Middle frontal gyrus (tissue), 1 donor: ENCODE results near the gene CPNE4.

ENCODE experiments used
- DNase-seq: peaks from one replicate; pipeline ENCODE4 v3.0.0-alpha.2; 2015; ENCODE audit warnings: low spot score; ENCODE audit errors: extremely low spot score

The CPNE4 gene

DNA sequence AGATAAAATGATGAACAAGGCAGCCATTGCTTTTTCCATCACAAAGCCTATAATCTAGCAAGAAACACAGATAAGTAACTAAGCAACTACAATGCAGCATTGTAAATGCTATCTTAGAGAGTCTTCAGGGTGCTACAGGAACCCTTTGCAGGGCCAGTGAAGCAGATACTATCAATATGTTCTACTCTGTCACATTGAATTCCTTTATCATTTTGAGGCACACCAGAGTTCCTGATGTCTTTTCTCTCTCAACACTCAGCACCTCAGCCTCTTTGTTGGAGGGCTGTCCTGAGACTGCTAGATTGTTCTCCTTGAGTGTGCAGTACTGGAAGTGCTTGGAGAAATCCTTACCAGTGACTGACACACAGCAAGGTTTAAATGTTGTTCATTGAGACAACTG is 424.6 kb downstream of the CPNE4 start:
- DNase-seq: no peak

DNA sequence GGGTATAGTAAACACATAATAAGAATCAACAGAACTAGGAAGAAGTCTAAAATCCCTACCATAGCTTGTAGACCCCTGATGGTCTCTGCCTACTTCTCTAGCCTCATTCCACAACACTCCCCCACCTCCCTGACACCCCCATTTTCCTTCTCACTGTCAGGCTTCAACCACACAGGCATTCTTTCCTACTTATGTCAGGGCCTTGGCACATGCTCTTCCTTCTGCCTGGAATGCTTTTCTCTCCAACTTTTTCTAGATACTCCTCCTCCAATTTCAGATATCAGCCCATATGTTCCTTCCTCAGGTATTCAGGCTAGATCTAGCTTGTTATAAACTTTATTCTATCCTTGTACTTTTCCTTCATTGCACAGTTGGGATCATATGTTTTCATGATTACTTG is 426.1 kb downstream of the CPNE4 start:
- DNase-seq: no peak

DNA sequence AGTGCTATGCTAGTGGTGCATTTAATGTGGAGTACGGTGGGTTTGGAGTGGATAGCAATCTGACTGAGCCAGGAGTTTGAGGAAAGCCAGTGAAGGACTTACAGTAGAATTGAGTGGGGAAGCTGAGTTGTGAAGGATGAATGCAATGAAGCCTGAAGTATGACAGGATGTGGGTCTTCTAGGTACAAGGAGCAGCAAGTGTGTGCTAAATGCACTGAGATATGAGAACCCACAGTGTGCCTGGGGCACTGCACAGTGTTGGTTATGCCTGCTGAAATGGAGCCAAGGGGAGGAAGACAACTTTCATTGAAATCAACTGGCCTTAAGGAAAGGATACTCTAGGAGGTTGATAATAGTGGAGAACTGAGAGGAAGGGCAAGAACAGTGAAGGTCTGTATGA is 426.5 kb downstream of the CPNE4 start:
- no peak for DNase-seq

DNA sequence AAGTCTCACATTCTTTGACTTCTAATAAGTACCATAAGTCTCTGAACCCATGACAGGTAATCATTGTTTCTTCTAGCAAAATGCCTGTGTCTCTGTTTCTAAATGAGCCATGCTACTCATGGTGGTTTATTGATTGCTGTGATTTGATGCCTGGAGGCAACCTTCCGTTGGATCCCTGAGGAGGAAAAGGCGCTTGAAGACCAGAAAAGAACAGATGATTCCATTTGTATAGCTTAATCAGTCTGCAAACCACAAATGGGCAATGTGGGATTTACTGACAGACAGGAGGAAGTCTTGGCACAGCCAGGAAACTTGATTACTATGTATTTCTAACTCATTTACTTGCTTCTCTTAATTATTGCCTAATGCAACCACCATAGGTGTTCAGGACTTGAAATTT is 428.9 kb downstream of the CPNE4 start:
- no peak for DNase-seq

DNA sequence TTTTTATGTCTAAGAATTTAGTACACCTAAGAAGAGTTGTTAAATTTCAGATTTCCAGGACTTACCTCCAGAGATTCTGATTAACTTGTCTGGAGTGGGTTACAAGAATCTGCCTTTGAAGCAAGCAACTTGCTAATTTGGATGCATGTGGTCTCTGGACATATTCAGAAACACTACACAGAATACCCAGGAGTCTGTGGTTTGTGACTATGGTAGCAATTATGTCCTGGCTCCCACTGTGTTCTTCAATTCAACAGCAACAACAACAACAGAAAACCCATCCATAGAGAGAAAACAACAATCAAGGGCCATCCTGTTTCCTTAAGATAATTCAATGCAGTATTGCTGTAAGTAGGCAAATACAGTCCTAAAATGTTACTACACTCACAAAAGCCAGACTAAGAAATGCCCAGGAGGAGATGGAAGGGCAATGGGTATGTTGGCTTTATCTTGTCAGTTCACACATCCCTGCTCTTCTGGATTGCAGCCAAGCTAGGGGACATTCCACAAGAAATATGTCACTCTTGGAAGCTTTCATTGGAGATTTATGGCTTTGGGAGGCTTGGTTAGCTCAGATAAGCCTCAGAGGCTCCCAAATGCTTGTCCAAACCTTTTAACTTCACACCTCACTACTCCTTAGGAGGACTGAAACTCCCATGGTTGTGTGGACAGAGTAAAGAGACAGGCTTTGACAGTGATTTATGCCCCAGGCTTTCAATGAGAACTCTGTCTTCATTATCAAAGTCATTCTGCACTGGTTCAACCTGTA is 432.6 kb downstream of the CPNE4 start:
- DNase-seq: no peak

DNA sequence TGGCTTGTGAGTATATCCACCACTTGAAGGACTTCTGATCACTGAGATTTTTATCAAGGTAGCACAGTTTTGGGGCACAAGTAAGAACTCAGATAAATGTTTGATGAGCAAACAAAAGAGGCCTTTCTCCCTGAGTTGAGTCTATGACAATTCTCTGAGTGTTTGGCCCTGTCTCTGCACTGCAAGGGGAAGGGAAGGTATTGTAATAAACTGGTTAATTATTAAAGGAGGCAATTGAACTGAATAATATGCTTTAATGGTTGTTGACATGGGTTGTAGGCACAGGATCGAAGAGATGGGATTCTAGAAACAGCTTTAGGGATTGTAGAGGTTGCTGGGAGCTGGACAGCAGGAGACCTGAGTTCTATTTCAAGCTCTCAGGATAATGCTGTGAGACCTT is 437.0 kb downstream of the CPNE4 start:
- DNase-seq: no peak

DNA sequence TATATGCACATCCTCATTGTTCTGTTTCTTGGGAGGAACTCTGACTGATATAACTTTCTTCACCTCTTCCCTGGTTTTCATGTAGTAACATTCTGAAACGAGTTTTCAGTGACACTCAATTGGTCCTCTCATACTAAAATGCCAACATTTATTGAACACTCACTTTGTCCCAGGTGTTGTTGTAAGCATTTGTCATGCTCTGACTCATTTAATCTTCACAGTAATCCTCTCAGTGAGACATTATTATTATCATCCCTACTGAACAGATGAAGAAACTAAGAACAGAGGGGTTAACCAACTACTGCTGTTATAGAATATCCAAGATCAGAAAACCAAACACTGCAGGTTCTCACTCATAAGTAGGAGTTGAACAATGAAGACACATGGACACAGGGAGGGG is 437.9 kb downstream of the CPNE4 start:
- no peak for DNase-seq

DNA sequence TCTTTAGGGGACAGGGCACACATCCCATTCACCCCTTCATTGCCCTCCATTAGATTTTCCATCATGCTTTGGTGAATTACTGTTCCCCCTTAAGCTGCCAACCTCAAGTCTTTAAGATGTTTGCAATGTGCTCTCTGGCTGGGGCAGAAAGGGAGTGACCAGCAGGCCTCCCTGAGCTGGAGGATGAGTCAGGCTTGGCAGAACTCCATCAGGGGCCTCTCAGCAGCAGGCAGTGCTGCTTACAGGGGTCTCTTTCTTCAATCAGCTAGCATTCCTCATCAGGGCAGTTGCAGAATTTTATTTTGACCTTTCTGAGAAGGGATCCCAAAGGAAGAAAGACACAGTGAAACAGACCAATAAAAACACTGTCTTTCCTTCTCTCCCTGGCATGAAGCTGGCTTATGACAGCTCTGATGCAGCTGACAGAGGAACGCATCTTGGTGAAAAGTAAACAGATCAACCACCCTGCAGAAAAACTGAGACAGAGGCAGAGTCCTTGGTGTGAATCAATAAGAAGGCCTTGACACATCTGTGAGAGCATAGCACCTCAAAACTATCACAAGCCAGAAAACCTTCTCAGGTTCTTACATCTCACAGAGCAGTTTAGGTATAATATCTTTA is 443.3 kb downstream of the CPNE4 start:
- no peak for DNase-seq

DNA sequence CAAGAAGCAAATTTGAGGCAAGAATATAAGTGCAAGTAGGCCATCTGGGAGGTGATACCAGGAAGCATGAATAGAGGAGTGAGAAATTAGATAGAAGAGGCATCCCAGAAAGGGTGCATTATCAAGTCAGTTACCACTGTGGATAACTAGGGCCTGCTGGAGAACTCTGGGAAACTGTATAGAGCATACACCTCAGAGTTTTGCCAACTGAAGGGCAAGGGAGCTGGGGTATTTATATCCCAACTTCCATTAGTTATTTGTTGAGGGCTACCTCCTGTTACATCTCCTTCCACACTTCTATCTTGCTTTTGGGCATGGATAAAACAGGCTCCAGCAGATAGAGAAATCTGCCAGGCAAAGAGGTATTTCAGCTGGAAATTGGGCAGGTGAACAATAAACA is 448.5 kb downstream of the CPNE4 start:
- no peak for DNase-seq

DNA sequence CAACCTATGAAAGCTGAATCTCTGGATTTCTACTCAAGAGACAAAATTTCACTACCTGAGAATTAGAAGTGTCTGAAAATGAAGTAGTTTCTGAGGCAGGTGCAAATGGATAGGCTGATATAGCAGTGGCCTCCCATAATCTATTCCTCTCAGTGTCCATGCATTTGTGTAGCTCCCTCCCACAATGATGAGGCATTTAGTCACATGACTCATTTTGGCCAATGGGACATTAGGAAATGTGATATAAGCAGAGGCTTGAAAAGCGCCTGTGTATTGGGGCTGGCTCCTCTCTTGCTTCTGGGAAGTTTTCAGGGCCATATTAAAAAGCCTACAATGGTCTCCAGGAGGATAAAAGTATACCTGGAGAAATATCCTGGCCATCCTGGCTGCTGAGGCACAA is 452.4 kb downstream of the CPNE4 start:
- DNase-seq: no peak

DNA sequence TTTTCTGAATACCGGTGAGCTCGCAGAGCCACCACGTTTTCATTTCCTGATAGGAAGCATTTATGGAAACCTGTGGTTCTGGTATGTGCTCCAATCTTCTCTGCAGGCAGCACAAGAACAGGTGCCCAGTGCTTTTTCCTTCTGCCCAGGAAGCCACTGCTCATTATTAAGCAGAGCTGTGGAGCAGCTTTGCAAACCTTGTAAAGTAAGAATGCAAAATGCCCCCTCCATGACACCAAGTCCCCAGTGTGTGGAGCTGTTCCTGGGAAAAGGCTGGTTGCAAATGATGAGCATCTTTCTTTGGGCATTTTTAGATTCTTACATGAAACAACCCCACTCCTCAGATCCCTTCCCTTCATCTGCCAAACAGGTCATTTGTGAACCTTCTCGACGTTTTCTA is 466.4 kb downstream of the CPNE4 start:
- DNase-seq: no peak

DNA sequence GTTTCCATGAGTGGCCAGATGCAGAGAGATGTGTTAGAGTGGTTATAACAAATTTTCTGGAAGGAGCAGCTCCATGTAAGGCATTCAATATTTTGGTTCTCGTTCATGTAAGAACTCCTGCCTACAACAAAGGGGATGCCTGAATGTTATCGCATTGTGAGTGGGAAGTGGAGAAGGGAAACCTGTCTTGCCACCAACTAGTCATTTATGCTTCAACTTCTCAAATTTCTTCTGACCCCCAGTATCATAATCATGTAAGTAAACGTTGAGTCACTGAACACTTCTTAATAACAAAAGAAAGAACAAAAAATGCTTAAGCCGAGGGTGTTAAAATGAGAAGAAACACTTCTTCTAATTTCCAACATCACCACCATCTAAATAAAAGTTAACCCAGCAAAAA is 470.0 kb downstream of the CPNE4 start:
- DNase-seq: no peak

DNA sequence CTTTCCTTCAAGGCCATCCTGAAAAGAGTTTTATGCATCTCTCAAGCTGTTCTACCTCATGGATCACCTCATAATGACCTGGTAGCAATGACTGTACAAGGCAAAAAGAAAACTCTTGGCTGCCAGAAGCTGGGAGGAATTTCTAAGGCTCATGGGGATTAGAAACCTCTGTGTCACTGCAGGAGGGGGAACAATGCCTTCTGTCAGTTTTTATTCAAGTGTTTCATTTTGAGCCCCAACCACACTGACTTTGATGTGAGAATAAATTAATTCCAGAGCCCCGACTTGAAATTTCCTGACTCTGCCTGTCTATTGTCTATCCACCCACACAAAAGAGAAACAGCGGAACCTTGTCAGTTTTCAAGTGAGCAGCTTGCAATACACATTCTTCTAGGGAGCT is 473.3 kb downstream of the CPNE4 start:
- DNase-seq: no peak

DNA sequence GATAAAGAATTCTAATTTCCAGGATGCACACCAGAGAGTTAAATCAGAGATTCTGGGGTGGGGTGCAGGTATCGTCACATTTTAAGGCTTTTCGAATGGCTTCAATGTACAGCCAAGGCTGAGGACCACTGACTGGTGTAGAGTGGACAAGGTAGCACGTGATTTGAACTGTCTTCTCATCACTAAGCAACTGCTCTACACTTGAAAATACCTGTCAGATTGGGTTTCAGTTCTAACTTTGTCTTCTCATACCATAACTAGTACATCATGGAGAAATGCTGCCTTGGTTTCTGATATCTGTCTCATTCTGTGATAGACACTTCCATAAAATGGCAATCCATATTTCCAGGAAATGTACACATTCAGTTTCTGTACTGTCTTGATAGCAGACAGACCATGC is 474.0 kb downstream of the CPNE4 start:
- no peak for DNase-seq

DNA sequence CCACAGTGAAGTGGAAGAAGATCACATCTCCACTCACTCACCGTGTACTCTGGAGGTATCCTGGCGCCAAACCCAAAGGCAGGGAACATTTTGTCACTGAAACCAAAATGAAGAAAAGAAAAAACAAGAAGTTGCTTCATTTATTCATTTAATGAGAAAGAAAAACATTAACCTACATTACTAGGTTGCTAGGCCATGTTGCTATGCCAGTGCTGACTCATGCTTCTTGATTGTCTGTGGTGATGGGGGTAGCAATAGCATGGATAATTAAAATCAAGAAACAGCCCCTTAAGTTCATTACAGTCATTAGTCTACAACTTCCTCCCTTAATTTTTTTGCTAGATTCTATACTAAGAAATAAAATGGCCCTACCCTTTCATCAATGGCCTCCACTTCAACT is 479.4 kb downstream of the CPNE4 start:
- no peak for DNase-seq

DNA sequence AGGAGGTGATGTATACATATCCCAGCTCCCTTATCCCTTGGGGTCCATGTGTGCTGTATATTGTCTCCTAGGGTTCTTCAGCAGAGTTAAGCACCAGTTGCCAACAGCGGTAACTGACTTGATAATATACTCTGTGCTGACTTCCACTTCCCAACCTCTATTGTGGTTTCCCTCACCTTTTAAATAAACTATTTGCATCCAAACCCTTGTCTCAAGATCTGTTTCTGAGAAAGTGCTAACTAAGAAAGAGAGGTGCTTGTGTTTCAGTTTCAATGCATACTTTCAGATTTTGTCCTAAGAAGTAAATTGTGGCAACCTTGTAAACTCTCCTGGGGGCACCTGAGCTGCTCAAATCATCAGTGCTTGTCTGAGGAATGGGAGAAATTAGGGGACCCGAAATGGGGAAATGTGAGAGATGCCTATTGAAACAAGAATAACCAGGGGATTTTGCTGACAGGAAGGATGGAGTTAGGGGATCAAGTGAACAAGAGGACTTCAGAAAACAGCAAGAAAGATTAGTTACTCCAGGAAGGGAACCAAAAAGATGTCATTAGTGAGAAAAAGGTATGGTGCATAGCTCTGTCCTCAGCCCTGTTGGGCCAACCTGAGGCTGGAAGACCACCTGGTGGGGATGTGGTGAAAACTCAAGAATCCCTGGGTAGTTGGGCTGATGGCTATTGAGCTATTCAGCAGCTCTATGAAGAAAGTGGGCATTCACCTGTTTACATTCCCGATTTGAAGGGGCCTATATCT is 481.1 kb downstream of the CPNE4 start:
- no peak for DNase-seq

DNA sequence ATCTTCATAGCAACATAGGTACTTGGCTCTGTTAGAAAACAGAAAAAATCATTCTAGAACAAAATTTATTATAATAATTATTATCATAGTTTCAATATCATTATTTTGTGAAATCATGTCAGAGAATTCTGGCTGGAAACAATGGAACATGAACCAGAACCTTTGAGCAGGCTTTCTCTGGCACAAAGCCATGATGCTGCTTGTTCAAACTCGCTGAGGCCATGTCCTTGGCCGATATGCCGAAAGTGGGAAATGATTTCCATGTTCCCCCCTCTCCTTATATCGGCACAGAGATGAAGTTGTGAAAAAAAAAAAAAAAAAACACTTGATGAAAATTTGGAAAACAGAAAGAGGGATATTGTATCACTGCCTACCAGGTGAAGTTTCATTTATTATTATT is 483.1 kb downstream of the CPNE4 start:
- DNase-seq: no peak

DNA sequence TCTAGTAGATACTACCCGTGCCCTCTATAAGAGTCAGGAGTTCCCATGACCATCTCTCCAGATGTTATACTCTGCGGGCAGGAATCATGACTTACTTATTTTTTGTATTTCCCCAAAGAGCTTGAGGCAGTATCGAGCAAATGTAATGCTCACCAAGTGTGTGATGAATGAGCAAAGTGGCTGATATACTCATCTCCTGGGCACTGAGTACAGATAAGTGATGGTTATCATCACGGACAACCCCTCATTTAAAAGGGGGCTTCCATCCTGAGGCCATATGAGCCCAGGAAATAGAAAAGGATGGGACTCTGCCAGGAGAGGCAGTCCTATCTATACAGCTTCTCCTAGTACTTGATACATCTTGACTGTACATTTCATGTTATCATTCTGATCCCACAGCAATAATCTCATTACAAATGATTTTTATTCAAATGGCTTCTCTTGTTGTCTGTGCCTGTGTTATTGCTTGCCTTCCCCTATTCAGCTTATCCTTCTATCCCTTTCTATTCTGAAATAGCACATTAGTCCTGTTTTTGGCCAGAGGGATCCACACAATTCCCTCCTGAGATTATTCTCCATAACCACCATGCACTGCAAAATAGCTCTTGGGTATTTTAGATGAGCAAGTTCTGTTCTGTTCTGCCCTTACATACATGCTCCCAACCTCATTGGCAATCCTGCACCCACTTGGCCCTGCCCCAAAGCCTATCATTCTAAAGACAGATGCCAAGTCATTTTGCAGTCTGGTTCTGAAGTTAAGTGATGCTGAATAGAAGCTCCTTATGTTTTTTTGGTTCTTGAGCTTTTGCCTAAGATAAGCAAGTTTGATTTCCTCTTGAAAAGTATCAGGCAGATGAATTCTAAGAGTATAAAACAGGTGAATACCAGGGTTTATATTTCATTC is 484.0 kb downstream of the CPNE4 start:
- DNase-seq: no peak

DNA sequence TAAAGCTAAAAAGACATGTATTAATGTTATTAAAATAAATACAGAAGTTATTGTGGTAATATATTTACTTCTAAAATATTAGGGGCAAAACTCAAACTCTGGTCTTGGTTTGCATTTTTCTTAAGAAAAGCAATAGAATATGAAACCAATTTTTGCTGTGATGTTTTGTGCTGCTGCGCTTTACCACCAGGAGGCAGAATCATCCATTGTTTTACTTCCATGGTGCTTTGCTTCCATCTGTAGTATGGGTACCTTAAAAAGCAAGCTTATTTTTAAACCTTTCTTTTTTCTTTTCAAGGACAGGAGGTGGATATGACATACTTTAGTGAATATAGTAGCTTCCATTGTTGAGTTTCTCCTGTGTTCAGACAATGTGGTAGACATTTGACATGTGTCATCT is 485.5 kb downstream of the CPNE4 start:
- no peak for DNase-seq

DNA sequence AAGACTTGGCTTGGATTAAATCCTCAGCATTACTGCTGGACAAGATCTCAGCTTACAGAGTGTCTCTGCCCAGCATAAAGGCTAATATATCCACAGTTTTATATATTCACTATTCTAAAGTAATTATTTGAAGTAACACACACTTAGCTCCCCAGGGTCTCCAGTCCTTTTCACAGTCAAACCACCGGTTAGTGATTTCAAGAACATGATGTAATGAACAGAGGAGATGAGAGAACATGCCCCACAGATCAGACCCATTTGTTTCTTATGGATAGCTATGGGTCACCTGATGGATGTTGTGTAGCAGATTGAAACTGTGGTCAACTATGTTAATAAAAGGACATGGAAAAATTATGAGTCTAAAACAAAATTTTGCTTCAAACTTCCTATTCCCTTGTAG is 487.2 kb downstream of the CPNE4 start:
- DNase-seq: no peak

DNA sequence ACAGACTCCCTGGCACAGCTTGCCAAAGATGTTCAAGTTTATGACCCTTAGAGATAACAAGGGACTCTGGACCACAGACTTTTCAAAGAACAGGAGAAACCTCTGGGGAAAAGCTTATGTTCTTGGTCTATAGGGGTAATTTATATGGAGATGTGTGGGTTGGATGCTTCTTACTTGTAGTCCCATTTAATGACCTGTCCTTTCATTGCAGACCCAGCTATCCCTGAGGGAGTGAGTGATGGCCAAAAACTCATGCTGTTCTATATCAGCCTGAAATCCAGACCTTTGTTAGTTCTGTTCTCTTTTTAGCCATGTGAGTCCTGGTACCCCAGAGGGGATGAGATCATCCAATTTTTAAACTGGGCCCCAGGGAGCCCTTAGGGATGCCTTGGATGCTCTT is 488.4 kb downstream of the CPNE4 start:
- DNase-seq: no peak

DNA sequence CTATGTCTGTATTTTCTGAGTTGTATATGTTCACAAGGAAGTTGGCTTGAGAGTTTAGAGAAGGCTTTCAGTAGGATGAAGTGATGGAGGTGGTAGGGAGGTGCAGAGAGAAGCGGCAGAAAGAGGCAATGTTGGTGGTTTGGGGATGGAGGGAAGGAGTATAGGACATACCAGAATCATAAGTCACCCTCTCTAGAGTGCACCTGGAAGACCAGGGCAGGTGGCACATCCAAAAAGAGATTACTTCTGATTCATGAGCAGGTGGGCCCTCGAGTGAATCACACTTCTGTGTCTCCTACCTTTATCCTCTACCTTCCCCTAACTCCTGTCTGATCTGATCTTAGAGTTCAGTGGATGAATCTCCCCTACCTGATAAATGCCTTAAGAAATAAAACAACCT is 490.3 kb downstream of the CPNE4 start:
- no peak for DNase-seq
